HEK293 (cell line): ENCODE measurements around the gene GET3.

Source experiments
- CTCF ChIA-PET: fragments of 350-600 bp; formaldehyde crosslinking; extraction: SDS; loops from one replicate; lab custom pipeline; 2021; ENCODE audit warnings: antibody characterized with exemption; lab: Yijun Ruan, JAX
- POLR2A ChIA-PET: fragments of 300-600 bp; formaldehyde crosslinking; extraction: SDS; loops from one replicate; lab custom pipeline; 2020; ENCODE audit warnings: antibody characterized with exemption, inconsistent platforms; lab: Yijun Ruan, JAX
- H3K27ac ChIP-seq: fragments of 200-500 bp; sonication (Bioruptor generic); 2 replicates; pipeline ENCODE4 v1.5.1; 2014; ENCODE audit warnings: low read depth, low read length, control low read depth, inconsistent platforms; ENCODE audit errors: extremely low read depth
- H3K36me3 ChIP-seq, 2 experiments: fragments of 200-500 bp in 1 of 2; sonication (Bioruptor generic) in 1 of 2; 1 replicate in 1 of 2; 2 replicates in 1 of 2; pipeline ENCODE4 v1.5.1; 2014 to 2017; ENCODE audit warnings: inconsistent platforms in 2 of 2, low read length in 2 of 2; ENCODE audit not compliant: control insufficient read depth in 2 of 2, insufficient read depth in 1 of 2
- H3K4me1 ChIP-seq: fragments of 200-500 bp; sonication (Bioruptor generic); 2 replicates; pipeline ENCODE4 v1.5.1; 2014; ENCODE audit warnings: mild to moderate bottlenecking, low read length, inconsistent platforms; ENCODE audit not compliant: control insufficient read depth, insufficient read depth
- H3K4me3 ChIP-seq: 2 replicates; pipeline ENCODE4 v1.5.1; 2011; ENCODE audit warnings: low read depth, mild to moderate bottlenecking, control low read depth, low read length, moderate library complexity
- H3K9me3 ChIP-seq: fragments of 200-500 bp; sonication (Bioruptor generic); 2 replicates; pipeline ENCODE4 v1.5.1; 2014; ENCODE audit warnings: low read depth, low read length, inconsistent platforms; ENCODE audit not compliant: control insufficient read depth, insufficient read depth
- BCL11B ChIP-seq: fragments of 450-650 bp; formaldehyde crosslinking; IDR thresholded peaks from 2 replicates; pipeline ENCODE4 v1.5.1; 2016; ENCODE audit warnings: low read depth, missing biosample characterization, missing genetic modification characterization
- GLI2 ChIP-seq: fragments of 450-650 bp; formaldehyde crosslinking; IDR thresholded peaks from 2 replicates; pipeline ENCODE4; 2017; ENCODE audit warnings: missing biosample characterization, missing genetic modification characterization, low read depth, borderline replicate concordance
- GLIS2 ChIP-seq: fragments of 450-650 bp; formaldehyde crosslinking; IDR thresholded peaks from 2 replicates; pipeline ENCODE4 v1.5.1; 2016; ENCODE audit warnings: missing biosample characterization, missing genetic modification characterization
- HOXA7 ChIP-seq: sonication (generic); formaldehyde crosslinking; IDR thresholded peaks from 2 replicates; pipeline ENCODE4 v1.8.1; 2022; ENCODE audit warnings: missing genetic modification reagents, borderline replicate concordance
- HOXD13 ChIP-seq: sonication (generic); formaldehyde crosslinking; IDR thresholded peaks from 2 replicates; pipeline ENCODE4 v1.8.0; 2022; ENCODE audit warnings: missing genetic modification reagents, borderline replicate concordance
- KLF16 ChIP-seq: fragments of 450-650 bp; formaldehyde crosslinking; IDR thresholded peaks from 2 replicates; pipeline ENCODE4 v1.5.1; 2017; ENCODE audit warnings: missing biosample characterization, missing genetic modification characterization
- SCRT1 ChIP-seq: fragments of 450-650 bp; formaldehyde crosslinking; IDR thresholded peaks from 2 replicates; pipeline ENCODE4 v1.5.1; 2016; ENCODE audit warnings: missing biosample characterization, missing genetic modification characterization, borderline replicate concordance
- SCRT2 ChIP-seq: fragments of 450-650 bp; formaldehyde crosslinking; IDR thresholded peaks from 2 replicates; pipeline ENCODE4 v1.5.1; 2016; ENCODE audit warnings: missing biosample characterization, missing genetic modification characterization
- SP2 ChIP-seq: fragments of 450-650 bp; formaldehyde crosslinking; IDR thresholded peaks from 2 replicates; pipeline ENCODE4 v1.5.1; 2016; ENCODE audit warnings: missing biosample characterization, missing genetic modification characterization
- ZFP41 ChIP-seq: fragments of 450-650 bp; formaldehyde crosslinking; IDR thresholded peaks from 2 replicates; pipeline ENCODE4 v1.5.1; 2016; ENCODE audit warnings: missing biosample characterization, missing genetic modification characterization, borderline replicate concordance
- ZNF138 ChIP-seq: fragments of 450-650 bp; formaldehyde crosslinking; IDR thresholded peaks from 2 replicates; pipeline ENCODE4 v1.5.1; 2016; ENCODE audit warnings: missing biosample characterization, missing genetic modification characterization, borderline replicate concordance
- ZNF146 ChIP-seq: fragments of 450-650 bp; formaldehyde crosslinking; IDR thresholded peaks from 2 replicates; pipeline ENCODE4 v1.5.1; 2016; ENCODE audit warnings: missing biosample characterization, missing genetic modification characterization
- ZNF157 ChIP-seq: fragments of 450-650 bp; formaldehyde crosslinking; IDR thresholded peaks from 2 replicates; pipeline ENCODE4 v1.5.1; 2016; ENCODE audit warnings: missing biosample characterization, missing genetic modification characterization
- ZNF221 ChIP-seq: fragments of 450-650 bp; formaldehyde crosslinking; IDR thresholded peaks from 2 replicates; pipeline ENCODE4 v1.5.1; 2017; ENCODE audit warnings: missing biosample characterization, missing genetic modification characterization, borderline replicate concordance
- ZNF274 ChIP-seq, 2 experiments: fragments of 200-500 bp in 1 of 2; fragments of 450-650 bp in 1 of 2; sonication (Bioruptor generic) in 1 of 2; formaldehyde crosslinking in 1 of 2; IDR thresholded peaks; 2 replicates each; pipeline versions ENCODE4 v1.5.1 to v1.6.1; 2014 to 2016; ENCODE audit warnings: borderline replicate concordance in 1 of 2, inconsistent platforms in 1 of 2, low read length in 1 of 2, missing biosample characterization in 1 of 2, missing genetic modification characterization in 1 of 2
- ZNF324 ChIP-seq: fragments of 450-650 bp; formaldehyde crosslinking; IDR thresholded peaks from 2 replicates; pipeline ENCODE4 v1.5.1; 2016; ENCODE audit warnings: missing biosample characterization, missing genetic modification characterization
- ZNF391 ChIP-seq: fragments of 450-650 bp; formaldehyde crosslinking; IDR thresholded peaks from 2 replicates; pipeline ENCODE4 v1.5.1; 2016; ENCODE audit warnings: low read depth, missing biosample characterization, missing genetic modification characterization, borderline replicate concordance
- ZNF521 ChIP-seq: fragments of 450-650 bp; formaldehyde crosslinking; IDR thresholded peaks from 2 replicates; pipeline ENCODE4 v1.5.1; 2017; ENCODE audit warnings: missing biosample characterization, mild to moderate bottlenecking, missing genetic modification characterization
- ZNF530 ChIP-seq: fragments of 450-650 bp; formaldehyde crosslinking; IDR thresholded peaks from 2 replicates; pipeline ENCODE4 v1.5.1; 2016; ENCODE audit warnings: low read depth, missing biosample characterization, missing genetic modification characterization
- ZNF624 ChIP-seq: fragments of 450-650 bp; formaldehyde crosslinking; IDR thresholded peaks from 2 replicates; pipeline ENCODE4 v1.5.1; 2017; ENCODE audit warnings: missing biosample characterization, missing genetic modification characterization
- ZNF629 ChIP-seq: fragments of 450-650 bp; formaldehyde crosslinking; IDR thresholded peaks from 2 replicates; pipeline ENCODE4 v1.5.1; 2017; ENCODE audit warnings: missing biosample characterization, missing genetic modification characterization
- ZNF664 ChIP-seq: fragments of 450-650 bp; formaldehyde crosslinking; IDR thresholded peaks from 2 replicates; pipeline ENCODE4 v1.5.1; 2016; ENCODE audit warnings: missing biosample characterization, missing genetic modification characterization
- ZNF670 ChIP-seq: fragments of 450-650 bp; formaldehyde crosslinking; IDR thresholded peaks from 2 replicates; pipeline ENCODE4 v1.5.1; 2016; ENCODE audit warnings: missing biosample characterization, missing genetic modification characterization, low read depth
- ZNF830 ChIP-seq: fragments of 450-650 bp; IDR thresholded peaks from 2 replicates; pipeline ENCODE4 v1.5.0; 2018; ENCODE audit warnings: missing biosample characterization, missing genetic modification characterization, low read depth, mild to moderate bottlenecking, moderate library complexity
- ZSCAN16 ChIP-seq: fragments of 450-650 bp; formaldehyde crosslinking; IDR thresholded peaks from 2 replicates; pipeline ENCODE4 v1.5.1; 2016; ENCODE audit warnings: missing biosample characterization, missing genetic modification characterization
- ZXDB ChIP-seq: fragments of 450-650 bp; formaldehyde crosslinking; IDR thresholded peaks from 2 replicates; pipeline ENCODE4 v1.5.1; 2016; ENCODE audit warnings: missing biosample characterization, missing genetic modification characterization
- TF ChIP-seq, protein P1 (sequence below): fragments of 450-650 bp; formaldehyde crosslinking; IDR thresholded peaks from 2 replicates; pipeline ENCODE4 v1.5.1; 2017; ENCODE audit warnings: missing biosample characterization, missing genetic modification characterization
- TF ChIP-seq, protein P2 (sequence below): fragments of 450-650 bp; formaldehyde crosslinking; IDR thresholded peaks from 2 replicates; pipeline ENCODE4 v1.5.0; 2017; ENCODE audit warnings: missing biosample characterization, missing genetic modification characterization, borderline replicate concordance
- TF ChIP-seq, protein P3 (sequence below): fragments of 450-650 bp; formaldehyde crosslinking; IDR thresholded peaks from 2 replicates; pipeline ENCODE4 v1.5.1; 2016; ENCODE audit warnings: missing biosample characterization, missing genetic modification characterization
- TF ChIP-seq, protein P4 (sequence below): fragments of 450-650 bp; formaldehyde crosslinking; IDR thresholded peaks from 2 replicates; pipeline ENCODE4 v1.5.1; 2017; ENCODE audit warnings: missing biosample characterization, mild to moderate bottlenecking, missing genetic modification characterization, moderate library complexity
- TF ChIP-seq, protein P5 (sequence below): fragments of 450-650 bp; formaldehyde crosslinking; optimal IDR thresholded peaks from 2 replicates; pipeline ENCODE3; 2016; ENCODE audit warnings: missing biosample characterization, mild to moderate bottlenecking, missing genetic modification characterization

GET3 gene

DNA sequence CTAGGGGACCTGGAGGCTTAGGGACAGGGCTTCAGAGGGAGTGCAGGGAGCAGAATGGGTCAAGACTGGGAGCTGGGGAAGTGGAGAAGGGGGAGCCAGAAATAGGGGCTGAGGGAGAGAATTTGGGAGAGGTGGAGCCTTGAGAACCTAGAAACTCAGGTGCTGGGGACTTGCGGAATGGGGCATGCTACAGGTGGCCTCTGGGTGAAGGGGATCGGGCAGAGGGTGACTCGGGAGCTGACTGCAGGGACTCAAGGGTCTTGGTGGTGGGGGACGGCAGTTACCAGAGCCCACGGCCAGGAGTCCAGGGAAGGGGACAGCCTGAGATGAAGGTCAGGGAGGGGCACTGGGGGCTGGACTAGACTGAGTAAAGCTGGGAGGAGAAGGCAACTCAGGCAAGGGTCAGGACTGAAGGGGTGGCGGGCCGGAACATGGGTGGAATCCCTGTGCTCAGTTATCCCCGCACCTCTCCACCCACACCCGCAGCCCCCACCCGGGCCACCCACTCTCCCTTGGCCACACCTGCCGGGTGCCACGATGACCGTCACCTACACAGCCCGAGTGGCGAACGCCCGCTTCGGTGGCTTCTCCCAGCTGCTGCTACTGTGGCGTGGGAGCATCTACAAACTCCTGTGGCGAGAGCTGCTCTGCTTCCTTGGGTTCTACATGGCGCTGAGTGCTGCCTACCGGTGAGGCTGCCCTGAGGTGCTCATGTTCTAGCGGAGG lies 14.9 kb downstream of the GET3 start:
- POLR2A ChIA-PET = interaction anchor here (0.9 to 1.1 kb wide), 3 partner anchors 19 to 28 kb away, joined by 3 to 10 read pairs (median 4); no protein-coding TSS in a partner anchor
- CTCF ChIA-PET = interaction anchor here (0.6 to 1.4 kb wide), 8 partner anchors 8 to 215 kb away, joined by 3 to 9 read pairs (median 4); no protein-coding TSS in a partner anchor

DNA sequence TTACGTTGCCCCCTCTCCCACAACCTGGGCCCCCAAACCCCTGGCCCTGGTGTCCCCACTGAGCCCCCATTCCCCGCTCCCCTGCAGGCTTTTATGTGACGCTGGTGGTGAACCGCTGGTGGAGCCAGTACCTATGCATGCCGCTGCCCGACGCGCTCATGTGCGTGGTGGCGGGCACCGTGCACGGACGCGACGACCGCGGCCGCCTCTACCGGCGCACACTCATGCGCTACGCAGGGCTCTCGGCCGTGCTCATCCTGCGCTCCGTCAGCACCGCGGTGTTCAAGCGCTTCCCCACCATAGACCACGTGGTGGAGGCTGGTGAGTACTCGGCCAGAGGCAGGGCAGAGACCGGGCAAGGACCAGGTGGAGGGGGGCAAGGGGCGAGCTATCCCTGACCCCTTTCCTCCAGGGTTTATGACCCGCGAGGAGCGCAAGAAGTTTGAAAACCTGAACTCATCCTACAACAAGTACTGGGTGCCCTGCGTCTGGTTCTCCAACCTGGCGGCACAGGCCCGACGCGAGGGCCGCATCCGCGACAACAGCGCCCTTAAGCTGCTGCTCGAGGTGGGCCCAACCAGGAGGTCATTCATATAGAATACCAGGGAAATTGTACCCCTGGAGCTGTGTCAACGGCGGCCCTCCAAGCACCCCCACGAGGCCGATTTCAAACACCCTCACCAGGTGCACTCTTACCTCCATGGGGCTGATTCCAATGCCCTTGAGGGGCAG lies 17.3 kb downstream of the GET3 start:
- no peak overlapping the region for H3K27ac ChIP-seq
- TF ChIP-seq ZNF670 (tag by site-specific recombination) (no peak), HOXD13 (no peak), ZNF624 (tag by site-specific recombination) (no peak), ZNF274 (IDR thresholded peaks at IDR 0.05; ENCODE audit: low read length) (no peak), ZNF274 (tag by site-specific recombination; IDR thresholded peaks at IDR 0.05; ENCODE audit: borderline replicate concordance) (no peak), ZNF221 (tag by site-specific recombination) (no peak)
- TF ChIP-seq, protein P1, sequence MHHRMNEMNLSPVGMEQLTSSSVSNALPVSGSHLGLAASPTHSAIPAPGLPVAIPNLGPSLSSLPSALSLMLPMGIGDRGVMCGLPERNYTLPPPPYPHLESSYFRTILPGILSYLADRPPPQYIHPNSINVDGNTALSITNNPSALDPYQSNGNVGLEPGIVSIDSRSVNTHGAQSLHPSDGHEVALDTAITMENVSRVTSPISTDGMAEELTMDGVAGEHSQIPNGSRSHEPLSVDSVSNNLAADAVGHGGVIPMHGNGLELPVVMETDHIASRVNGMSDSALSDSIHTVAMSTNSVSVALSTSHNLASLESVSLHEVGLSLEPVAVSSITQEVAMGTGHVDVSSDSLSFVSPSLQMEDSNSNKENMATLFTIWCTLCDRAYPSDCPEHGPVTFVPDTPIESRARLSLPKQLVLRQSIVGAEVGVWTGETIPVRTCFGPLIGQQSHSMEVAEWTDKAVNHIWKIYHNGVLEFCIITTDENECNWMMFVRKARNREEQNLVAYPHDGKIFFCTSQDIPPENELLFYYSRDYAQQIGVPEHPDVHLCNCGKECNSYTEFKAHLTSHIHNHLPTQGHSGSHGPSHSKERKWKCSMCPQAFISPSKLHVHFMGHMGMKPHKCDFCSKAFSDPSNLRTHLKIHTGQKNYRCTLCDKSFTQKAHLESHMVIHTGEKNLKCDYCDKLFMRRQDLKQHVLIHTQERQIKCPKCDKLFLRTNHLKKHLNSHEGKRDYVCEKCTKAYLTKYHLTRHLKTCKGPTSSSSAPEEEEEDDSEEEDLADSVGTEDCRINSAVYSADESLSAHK (tag by site-specific recombination) = no peak
- TF ChIP-seq, protein P2, sequence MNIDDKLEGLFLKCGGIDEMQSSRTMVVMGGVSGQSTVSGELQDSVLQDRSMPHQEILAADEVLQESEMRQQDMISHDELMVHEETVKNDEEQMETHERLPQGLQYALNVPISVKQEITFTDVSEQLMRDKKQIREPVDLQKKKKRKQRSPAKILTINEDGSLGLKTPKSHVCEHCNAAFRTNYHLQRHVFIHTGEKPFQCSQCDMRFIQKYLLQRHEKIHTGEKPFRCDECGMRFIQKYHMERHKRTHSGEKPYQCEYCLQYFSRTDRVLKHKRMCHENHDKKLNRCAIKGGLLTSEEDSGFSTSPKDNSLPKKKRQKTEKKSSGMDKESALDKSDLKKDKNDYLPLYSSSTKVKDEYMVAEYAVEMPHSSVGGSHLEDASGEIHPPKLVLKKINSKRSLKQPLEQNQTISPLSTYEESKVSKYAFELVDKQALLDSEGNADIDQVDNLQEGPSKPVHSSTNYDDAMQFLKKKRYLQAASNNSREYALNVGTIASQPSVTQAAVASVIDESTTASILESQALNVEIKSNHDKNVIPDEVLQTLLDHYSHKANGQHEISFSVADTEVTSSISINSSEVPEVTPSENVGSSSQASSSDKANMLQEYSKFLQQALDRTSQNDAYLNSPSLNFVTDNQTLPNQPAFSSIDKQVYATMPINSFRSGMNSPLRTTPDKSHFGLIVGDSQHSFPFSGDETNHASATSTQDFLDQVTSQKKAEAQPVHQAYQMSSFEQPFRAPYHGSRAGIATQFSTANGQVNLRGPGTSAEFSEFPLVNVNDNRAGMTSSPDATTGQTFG (tag by site-specific recombination) = no peak
- TF ChIP-seq, protein P3, sequence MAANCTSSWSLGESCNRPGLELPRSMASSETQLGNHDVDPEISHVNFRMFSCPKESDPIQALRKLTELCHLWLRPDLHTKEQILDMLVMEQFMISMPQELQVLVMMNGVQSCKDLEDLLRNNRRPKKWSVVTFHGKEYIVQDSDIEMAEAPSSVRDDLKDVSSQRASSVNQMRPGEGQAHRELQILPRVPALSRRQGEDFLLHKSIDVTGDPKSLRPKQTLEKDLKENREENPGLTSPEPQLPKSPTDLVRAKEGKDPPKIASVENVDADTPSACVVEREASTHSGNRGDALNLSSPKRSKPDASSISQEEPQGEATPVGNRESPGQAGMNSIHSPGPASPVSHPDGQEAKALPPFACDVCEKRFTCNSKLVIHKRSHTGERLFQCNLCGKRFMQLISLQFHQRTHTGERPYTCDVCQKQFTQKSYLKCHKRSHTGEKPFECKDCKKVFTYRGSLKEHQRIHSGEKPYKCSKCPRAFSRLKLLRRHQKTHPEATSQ = no peak
- ChIA-PET CTCF (interaction anchor here (0.6 to 2.3 kb wide), 6 partner anchors 12 to 1115 kb away, joined by 3 to 16 read pairs (median 4); partner anchors contain the start of gene GET3), POLR2A (no interaction called here)
- H3K9me3 ChIP-seq = no peaks in the 10 kb centered on the region
- H3K4me1 ChIP-seq = peaks cover 7% of the 10 kb centered on the region
- H3K4me3 ChIP-seq = no peak overlapping the region
- H3K36me3 ChIP-seq = no peaks in the 10 kb centered on the region

More for the DNA sequence above, 14.9 kb downstream of the GET3 start:
- H3K4me3 ChIP-seq = no peak overlapping the region
- no peak for TF ChIP-seq ZXDB (tag by site-specific recombination)
- TF ChIP-seq SCRT1 (tag by site-specific recombination) = peak; percentile 98
- TF ChIP-seq HOXA7 (CRISPR knock-in tag) = no peak
- no peak for TF ChIP-seq ZNF521 (tag by site-specific recombination)
- no peak for TF ChIP-seq GLI2 (tag by site-specific recombination)
- no peak for TF ChIP-seq GLIS2
- TF ChIP-seq, protein P4, sequence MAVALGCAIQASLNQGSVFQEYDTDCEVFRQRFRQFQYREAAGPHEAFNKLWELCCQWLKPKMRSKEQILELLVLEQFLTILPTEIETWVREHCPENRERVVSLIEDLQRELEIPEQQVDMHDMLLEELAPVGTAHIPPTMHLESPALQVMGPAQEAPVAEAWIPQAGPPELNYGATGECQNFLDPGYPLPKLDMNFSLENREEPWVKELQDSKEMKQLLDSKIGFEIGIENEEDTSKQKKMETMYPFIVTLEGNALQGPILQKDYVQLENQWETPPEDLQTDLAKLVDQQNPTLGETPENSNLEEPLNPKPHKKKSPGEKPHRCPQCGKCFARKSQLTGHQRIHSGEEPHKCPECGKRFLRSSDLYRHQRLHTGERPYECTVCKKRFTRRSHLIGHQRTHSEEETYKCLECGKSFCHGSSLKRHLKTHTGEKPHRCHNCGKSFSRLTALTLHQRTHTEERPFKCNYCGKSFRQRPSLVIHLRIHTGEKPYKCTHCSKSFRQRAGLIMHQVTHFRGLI = no peak
- TF ChIP-seq ZSCAN16 = no peak
- TF ChIP-seq, protein P5, sequence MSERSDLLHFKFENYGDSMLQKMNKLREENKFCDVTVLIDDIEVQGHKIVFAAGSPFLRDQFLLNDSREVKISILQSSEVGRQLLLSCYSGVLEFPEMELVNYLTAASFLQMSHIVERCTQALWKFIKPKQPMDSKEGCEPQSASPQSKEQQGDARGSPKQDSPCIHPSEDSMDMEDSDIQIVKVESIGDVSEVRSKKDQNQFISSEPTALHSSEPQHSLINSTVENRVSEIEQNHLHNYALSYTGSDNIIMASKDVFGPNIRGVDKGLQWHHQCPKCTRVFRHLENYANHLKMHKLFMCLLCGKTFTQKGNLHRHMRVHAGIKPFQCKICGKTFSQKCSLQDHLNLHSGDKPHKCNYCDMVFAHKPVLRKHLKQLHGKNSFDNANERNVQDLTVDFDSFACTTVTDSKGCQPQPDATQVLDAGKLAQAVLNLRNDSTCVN = no peak
- TF ChIP-seq KLF16 (tag by site-specific recombination) = no peak
- no peak for TF ChIP-seq ZNF830
- no peak for TF ChIP-seq ZNF146
- TF ChIP-seq SCRT2 (tag by site-specific recombination) = peak; percentile 97
- TF ChIP-seq BCL11B (tag by site-specific recombination) = 0 out of 2 replicates have a peak, but pooled peaks have one; percentile 10
- no peak for TF ChIP-seq SP2 (tag by site-specific recombination)
- no peak for TF ChIP-seq ZNF530 (tag by site-specific recombination)
- no peak for TF ChIP-seq ZNF391 (tag by site-specific recombination)
- no peak for TF ChIP-seq ZNF138
- no peak for TF ChIP-seq ZNF157 (tag by site-specific recombination)
- TF ChIP-seq ZFP41 = no peak
- no peak for TF ChIP-seq ZNF324 (tag by site-specific recombination)
- TF ChIP-seq ZNF664 (tag by site-specific recombination) = no peak
- TF ChIP-seq ZNF629 (tag by site-specific recombination) = no peak
- TF ChIP-seq, all 188 proteins: peak for 3
- Histone ChIP-seq H3K9me3 (no peaks in the 10 kb centered on the region), H3K4me1 (peaks cover 10% of the 10 kb centered on the region), H3K27ac (no peak overlapping the region), H3K36me3 (peaks cover 0 to 11% of the 10 kb centered on the region in 2 experiments; a peak in 1 of 3 replicates)
